Measurements from ENCODE around the gene C6orf47. TPM values are rescaled to one million over a fixed set of nuclear protein-coding genes. Genes with fewer than 3 reads are reported as not detected.

Gene C6orf47
- total RNA-seq, 1 donor from 2014 or later = 23.5 TPM

DNA sequence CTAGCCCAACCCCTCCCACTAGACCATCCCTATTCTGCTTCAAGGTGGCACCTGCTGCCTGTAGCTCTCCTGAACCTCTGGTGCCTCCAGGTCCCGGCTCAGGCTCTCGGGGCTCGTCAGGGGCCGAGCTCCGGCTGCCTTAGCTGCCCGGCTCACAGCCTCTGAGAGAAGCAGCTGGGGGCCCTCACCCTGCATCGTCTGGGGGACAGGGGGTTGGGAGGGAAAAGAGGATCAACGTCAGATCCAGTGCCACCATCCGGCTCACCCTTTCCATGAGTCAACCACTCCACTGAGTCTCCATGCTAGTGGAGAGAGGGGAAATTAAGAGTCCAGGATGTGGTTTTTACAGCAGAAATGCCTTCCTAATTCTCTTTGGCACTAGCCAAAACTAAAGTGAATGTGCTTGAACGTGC lies 21.1 kb downstream of the C6orf47 start:
- Mint-ChIP-seq H3K9me3 (no peaks in the 10 kb centered on the region), H3K4me1 (no peaks in the 10 kb centered on the region), H3K27me3 (ENCODE audit: low read depth) (peaks cover 3% of the 10 kb centered on the region), H3K4me3 (peak overlapping the region; percentile 15), H3K36me3 (ENCODE audit: low read depth) (peaks cover 30% of the 10 kb centered on the region), H3K27ac (ENCODE audit: unreplicated experiment) (no peak overlapping the region)
- no peak for DNase-seq (ENCODE audit: low read depth, low spot score)
- no peak for TF ChIP-seq CTCF (conservative IDR thresholded peaks at IDR 0.05)

GRCh38 chr6:31639043-31639442 lies 21.5 kb downstream of the C6orf47 start:
- Mint-ChIP-seq H3K27me3 (ENCODE audit: low read depth) (peaks cover 3% of the 10 kb centered on the region), H3K27ac (ENCODE audit: unreplicated experiment) (no peak overlapping the region), H3K9me3 (no peaks in the 10 kb centered on the region), H3K4me1 (peaks cover 1% of the 10 kb centered on the region), H3K4me3 (peak overlapping the region; percentile 1), H3K36me3 (ENCODE audit: low read depth) (peaks cover 32% of the 10 kb centered on the region)
- no peak for TF ChIP-seq CTCF (conservative IDR thresholded peaks at IDR 0.05)
- no peak for DNase-seq (ENCODE audit: low read depth, low spot score)

- H3K27me3 Mint-ChIP-seq (ENCODE audit: low read depth) = peaks cover 3% of the 10 kb centered on the region
- peaks cover 4% of the 10 kb centered on the region for H3K4me1 Mint-ChIP-seq
- DNase-seq (ENCODE audit: low read depth, low spot score) = no peak
- no peak for TF ChIP-seq CTCF (conservative IDR thresholded peaks at IDR 0.05)
- no peak overlapping the region for H3K27ac Mint-ChIP-seq (ENCODE audit: unreplicated experiment)
- H3K36me3 Mint-ChIP-seq (ENCODE audit: low read depth) = peaks cover 35% of the 10 kb centered on the region
- no peaks in the 10 kb centered on the region for H3K9me3 Mint-ChIP-seq
- H3K4me3 Mint-ChIP-seq = no peak overlapping the region
Measured at GRCh38 chr6:31636698-31637596, 23.6 kb downstream of the C6orf47 start.

DNA sequence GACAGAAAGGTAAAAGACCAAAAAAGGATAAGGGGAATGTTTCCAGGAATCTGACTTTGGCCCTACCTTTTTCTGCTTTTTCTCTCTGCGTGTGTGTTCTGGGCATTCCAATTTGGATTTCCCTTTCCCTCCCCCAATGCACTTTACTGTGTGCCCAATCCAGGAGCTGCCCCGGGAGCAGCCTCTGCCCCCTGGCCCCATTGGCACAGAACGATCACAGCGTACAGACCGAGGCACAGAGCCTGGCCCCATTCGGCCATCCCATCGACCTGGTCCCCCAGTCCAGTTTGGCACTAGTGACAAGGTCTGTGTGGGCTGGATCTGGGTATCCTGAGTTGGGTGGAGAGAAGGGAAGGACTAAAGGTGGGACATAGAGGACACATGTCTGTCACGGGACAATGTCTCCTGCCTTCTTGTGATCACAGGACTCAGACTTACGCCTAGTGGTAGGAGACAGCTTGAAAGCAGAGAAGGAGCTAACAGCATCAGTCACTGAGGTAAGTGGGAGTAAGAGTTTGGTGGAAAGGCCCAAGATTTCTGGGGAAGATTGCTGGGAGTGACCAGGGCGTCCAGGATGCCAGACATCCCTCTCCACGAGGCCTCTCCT lies 25.5 kb downstream of the C6orf47 start:
- Mint-ChIP-seq H3K36me3 (ENCODE audit: low read depth) (peaks cover 34% of the 10 kb centered on the region), H3K4me3 (no peak overlapping the region), H3K9me3 (no peaks in the 10 kb centered on the region), H3K27me3 (ENCODE audit: low read depth) (peaks cover 3% of the 10 kb centered on the region), H3K27ac (ENCODE audit: unreplicated experiment) (peak overlapping the region; percentile 46), H3K4me1 (peaks cover 4% of the 10 kb centered on the region)
- DNase-seq (ENCODE audit: low read depth, low spot score) = no peak
- TF ChIP-seq CTCF (conservative IDR thresholded peaks at IDR 0.05) = no peak

DNA sequence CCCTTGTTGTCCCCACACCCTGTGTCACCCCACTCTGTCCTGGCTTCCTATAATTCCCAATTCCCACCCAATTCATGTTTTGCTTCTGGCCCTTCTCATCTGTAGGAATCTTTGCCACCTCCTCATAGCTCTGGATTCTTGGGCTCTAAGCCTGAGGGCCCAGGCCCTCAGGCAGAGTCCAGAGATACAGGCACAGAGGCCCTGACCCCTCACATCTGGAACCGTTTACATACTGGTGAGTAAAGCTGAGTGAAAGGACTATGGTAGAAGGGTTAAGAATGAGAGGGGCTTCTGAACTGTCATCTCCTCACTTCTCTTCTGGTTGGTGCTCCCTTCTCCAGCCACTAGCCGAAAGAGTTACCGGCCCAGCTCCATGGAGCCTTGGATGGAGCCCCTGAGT lies 26.4 kb downstream of the C6orf47 start:
- TF ChIP-seq CTCF (conservative IDR thresholded peaks at IDR 0.05) = no peak
- no peak for DNase-seq (ENCODE audit: low read depth, low spot score)
- Mint-ChIP-seq H3K4me1 (peaks cover 4% of the 10 kb centered on the region), H3K4me3 (peak overlapping the region; percentile 29), H3K27ac (ENCODE audit: unreplicated experiment) (no peak overlapping the region), H3K9me3 (no peaks in the 10 kb centered on the region), H3K27me3 (ENCODE audit: low read depth) (peaks cover 3% of the 10 kb centered on the region), H3K36me3 (ENCODE audit: low read depth) (peaks cover 32% of the 10 kb centered on the region)

All from neural crest cell (in vitro differentiated cells).